ENCODE data around the gene ZNF560.
"Not testable (repeated sequence)": the region's sequence is repeated elsewhere in the genome, so short reads cannot be mapped to it uniquely, and the experiment has no call there.

The ZNF560 gene

GRCh38 chr19:9498183-9498902 lies at the start of gene ZNF560:
Gene ZNF560 (minus strand): TSS chr19:9498616. CDS start chr19:9475313, 23,303 bp downstream.
- no peak for DNase-seq

- DNase-seq = no peak
These were observed 49.5 kb upstream of the ZNF560 start for GRCh38 chr19:9547870-9548269.

- not testable (repeated sequence) for DNase-seq
These were observed 42.9 kb upstream of the ZNF560 start for GRCh38 chr19:9541281-9541680.

GRCh38 chr19:9539921-9540320 lies 41.5 kb upstream of the ZNF560 start:
- not testable (repeated sequence) for DNase-seq

- DNase-seq = not testable (repeated sequence)
These were observed 40.8 kb upstream of the ZNF560 start for GRCh38 chr19:9539201-9539600.

- peak; percentile 88 for DNase-seq
These were observed 40.0 kb upstream of the ZNF560 start, which contains the start of gene ZNF426 for GRCh38 chr19:9538183-9539058. Gene ZNF426 (minus strand): TSS chr19:9538645. CDS start chr19:9536232, 2,413 bp downstream.

GRCh38 chr19:9535934-9536333 lies 37.5 kb upstream of the ZNF560 start:
- no peak for DNase-seq

GRCh38 chr19:9531933-9532332 lies 33.5 kb upstream of the ZNF560 start:
- DNase-seq = no peak

GRCh38 chr19:9528757-9529336 lies 30.4 kb upstream of the ZNF560 start:
- no peak for DNase-seq

- DNase-seq = no peak
These were observed 25.6 kb upstream of the ZNF560 start for GRCh38 chr19:9523885-9524474.

GRCh38 chr19:9507285-9507684 lies 8.9 kb upstream of the ZNF560 start:
- no peak for DNase-seq

- DNase-seq = no peak
These were observed 2.4 kb upstream of the ZNF560 start for GRCh38 chr19:9500796-9501195.

GRCh38 chr19:9494096-9494495 lies 4.3 kb downstream of the ZNF560 start:
- DNase-seq = no peak

- DNase-seq = no peak
These were observed 11.4 kb downstream of the ZNF560 start for GRCh38 chr19:9487016-9487415.

GRCh38 chr19:9485140-9485539 lies 13.3 kb downstream of the ZNF560 start:
- DNase-seq = no peak

GRCh38 chr19:9474975-9475374 lies 23.4 kb downstream of the ZNF560 start:
- DNase-seq = no peak

GRCh38 chr19:9467161-9467560 lies 31.3 kb downstream of the ZNF560 start:
- no peak for DNase-seq

GRCh38 chr19:9461938-9462337 lies 36.5 kb downstream of the ZNF560 start:
- DNase-seq = no peak

- no peak for DNase-seq
These were observed 42.3 kb downstream of the ZNF560 start for GRCh38 chr19:9456018-9456689.

GRCh38 chr19:9453953-9454352 lies 44.5 kb downstream of the ZNF560 start:
- no peak for DNase-seq

- DNase-seq = no peak
These were observed 53.4 kb downstream of the ZNF560 start for GRCh38 chr19:9445037-9445436.

- no peak for DNase-seq
These were observed 62.1 kb downstream of the ZNF560 start for GRCh38 chr19:9436358-9436757.
